NCI-H1417 treated with DMSO at 0.1 percent for 48 hours (cell line): ENCODE measurements around the gene DDX42.
A peak's percentile ranks its signal among the peaks of the same experiment; 100 is the strongest.

ENCODE experiments used
- DNase-seq: peaks from one replicate; lab custom pipeline; 2025; lab: John Stamatoyannopoulos, UW

The DDX42 gene

GRCh38 chr17:63774141-63774968 is at the start of gene DDX42:
TSS of gene DDX42 (plus strand) at chr17:63774170. CDS start at chr17:63787050, 12,880 bp downstream.
- DNase-seq, result no peak

- DNase-seq, result no peak
Observed at GRCh38 chr17:63735691-63736090, 38.3 kb upstream of the DDX42 start.

GRCh38 chr17:63740464-63741142 is 33.4 kb upstream of the DDX42 start:
- DNase-seq, result no peak

GRCh38 chr17:63741143-63741407 is 32.9 kb upstream of the DDX42 start:
- DNase-seq, result no peak

GRCh38 chr17:63741408-63742173 is 32.4 kb upstream of the DDX42 start, which contains the start of gene STRADA:
TSS of gene STRADA (minus strand) at chr17:63741799. CDS start at chr17:63728369, 13,430 bp downstream.
- peak; percentile 95 for DNase-seq

- DNase-seq, result no peak
Observed at GRCh38 chr17:63751806-63752205, 22.2 kb upstream of the DDX42 start.

GRCh38 chr17:63752707-63753106 is 21.3 kb upstream of the DDX42 start:
- DNase-seq, result no peak

GRCh38 chr17:63753215-63753614 is 20.8 kb upstream of the DDX42 start:
- no peak for DNase-seq

- no peak for DNase-seq
Observed at GRCh38 chr17:63754046-63754445, 19.9 kb upstream of the DDX42 start.

- DNase-seq, result no peak
Observed at GRCh38 chr17:63758428-63758827, 15.5 kb upstream of the DDX42 start.

GRCh38 chr17:63760771-63761539 is 13.0 kb upstream of the DDX42 start:
- no peak for DNase-seq

- no peak for DNase-seq
Observed at GRCh38 chr17:63762161-63763078, 11.6 kb upstream of the DDX42 start.

GRCh38 chr17:63764716-63765115 is 9.3 kb upstream of the DDX42 start:
- no peak for DNase-seq

GRCh38 chr17:63766754-63767153 is 7.2 kb upstream of the DDX42 start:
- no peak for DNase-seq

GRCh38 chr17:63768433-63768832 is 5.5 kb upstream of the DDX42 start:
- DNase-seq, result no peak

- no peak for DNase-seq
Observed at GRCh38 chr17:63772801-63773271, 1.1 kb upstream of the DDX42 start.

- peak; percentile 92 for DNase-seq
Observed at GRCh38 chr17:63773272-63774140, 464 bp upstream of the DDX42 start, which contains the start of gene CCDC47. TSS of gene CCDC47 (minus strand) at chr17:63773597. CDS start at chr17:63766175, 7,422 bp downstream.

- no peak for DNase-seq
Observed at GRCh38 chr17:63774969-63775265, 947 bp downstream of the DDX42 start.

- DNase-seq, result no peak
Observed at GRCh38 chr17:63775420-63775819, 1.4 kb downstream of the DDX42 start.

- no peak for DNase-seq
Observed at GRCh38 chr17:63780507-63780906, 6.5 kb downstream of the DDX42 start.
